Colonic mucosa (tissue), 4 donors: ENCODE measurements around the gene TGFBR2. TPM values are rescaled to one million over a fixed set of nuclear protein-coding genes. Genes with fewer than 3 reads are reported as not detected.

ENCODE experiments used
- DNase-seq: peaks from one replicate; pipeline ENCODE4 v3.0.0-alpha.2; 2020
- H3K27ac ChIP-seq: fragments of 200-600 bp; one replicate; pipeline ENCODE4 v1.8.0; 2021
- H3K27me3 ChIP-seq: fragments of 200-600 bp; one replicate; pipeline ENCODE4 v1.8.0; 2021
- H3K36me3 ChIP-seq: fragments of 200-600 bp; one replicate; pipeline ENCODE4 v1.8.0; 2021
- H3K4me1 ChIP-seq: fragments of 200-600 bp; one replicate; pipeline ENCODE4 v1.8.0; 2021; ENCODE audit warnings: mild to moderate bottlenecking
- H3K4me3 ChIP-seq: fragments of 200-600 bp; one replicate; pipeline ENCODE4 v1.8.0; 2021
- H3K9ac ChIP-seq, 2 donors: one replicate each; pipeline ENCODE4 v1.7.0; 2013; ENCODE audit warnings: control low read depth in 2 of 2, low read depth in 2 of 2, low read length in 2 of 2
- H3K9me3 ChIP-seq: fragments of 200-600 bp; one replicate; pipeline ENCODE4 v1.8.0; 2021
- intact Hi-C: fragments of 100-400 bp; cut with DNase I; formaldehyde crosslinking; loops from one replicate; pipeline ENCODE4 v1.14.1; 2022
- total RNA-seq, 2 donors: library from RNA; stranded (reverse); fragmentation: NEBNext Ultra II Directional in 1 of 2; extraction: Animal tissue kit (Norgen Biotek cat#: 25700) in 1 of 2; gene quantifications; one replicate each; pipeline ENCODE4 v1.2.1, GENCODE V29; 2021
- TF ChIP-seq, protein P1 (sequence below): fragments of 200-600 bp; IDR thresholded peaks from one replicate; pipeline ENCODE4 v1.8.0; 2022; ENCODE audit warnings: antibody characterized with exemption, mild to moderate bottlenecking
- donor health status: healthy.
- donor health status: DM: no; HTN: no; CAD: no.
- donor health status: DM: no; HTN: no; CAD: no.

The TGFBR2 gene
- total RNA-seq, 2 donors from 2014 or later = 32.4 to 53.5 TPM

DNA sequence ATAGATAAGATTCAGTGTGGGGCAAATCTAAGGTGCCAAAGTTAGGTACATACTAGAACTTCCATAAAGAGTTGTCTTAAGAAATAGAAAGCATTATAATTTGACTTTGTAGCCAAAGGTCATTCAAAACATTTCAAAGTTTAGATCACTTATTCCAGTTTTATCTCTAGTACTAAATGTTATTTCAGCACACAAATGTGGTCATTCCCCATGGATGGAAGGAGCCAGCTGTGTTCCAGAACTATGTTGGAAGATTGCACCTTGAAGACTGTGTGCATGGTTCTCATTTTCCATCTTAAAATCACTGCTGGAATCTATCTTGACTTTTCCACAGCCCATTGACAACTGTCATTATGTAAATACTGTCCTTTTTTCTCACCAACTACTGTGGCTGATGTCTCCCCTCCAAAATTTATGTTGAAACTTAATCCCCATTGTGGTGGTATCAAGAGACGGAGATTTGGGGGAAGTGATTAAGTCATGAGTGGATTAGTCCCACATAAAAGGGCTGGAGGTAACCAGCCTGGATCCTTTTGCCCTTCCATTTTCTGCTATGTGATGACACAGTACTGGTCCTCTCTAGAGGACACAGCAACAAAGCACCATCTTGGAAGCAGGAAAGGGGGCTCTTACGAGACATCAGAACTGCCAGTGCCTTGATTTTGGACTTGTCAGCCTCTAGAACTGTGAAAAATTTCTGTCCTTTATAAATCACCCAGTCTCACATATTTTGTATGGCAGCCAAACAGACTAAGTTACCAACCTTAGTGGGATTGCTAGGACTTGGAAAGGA, 24.0 kb downstream of the TGFBR2 start:
- intact Hi-C loops = no loop called here
- Histone ChIP-seq H3K27ac (peak overlapping the region; percentile 61), H3K36me3 (no peaks in the 10 kb centered on the region), H3K4me1 (peaks cover 15% of the 10 kb centered on the region), H3K4me3 (no peak overlapping the region), H3K27me3 (no peaks in the 10 kb centered on the region), H3K9me3 (no peaks in the 10 kb centered on the region), H3K9ac (no peak overlapping the region)
- DNase-seq = no peak
- TF ChIP-seq, protein P1, sequence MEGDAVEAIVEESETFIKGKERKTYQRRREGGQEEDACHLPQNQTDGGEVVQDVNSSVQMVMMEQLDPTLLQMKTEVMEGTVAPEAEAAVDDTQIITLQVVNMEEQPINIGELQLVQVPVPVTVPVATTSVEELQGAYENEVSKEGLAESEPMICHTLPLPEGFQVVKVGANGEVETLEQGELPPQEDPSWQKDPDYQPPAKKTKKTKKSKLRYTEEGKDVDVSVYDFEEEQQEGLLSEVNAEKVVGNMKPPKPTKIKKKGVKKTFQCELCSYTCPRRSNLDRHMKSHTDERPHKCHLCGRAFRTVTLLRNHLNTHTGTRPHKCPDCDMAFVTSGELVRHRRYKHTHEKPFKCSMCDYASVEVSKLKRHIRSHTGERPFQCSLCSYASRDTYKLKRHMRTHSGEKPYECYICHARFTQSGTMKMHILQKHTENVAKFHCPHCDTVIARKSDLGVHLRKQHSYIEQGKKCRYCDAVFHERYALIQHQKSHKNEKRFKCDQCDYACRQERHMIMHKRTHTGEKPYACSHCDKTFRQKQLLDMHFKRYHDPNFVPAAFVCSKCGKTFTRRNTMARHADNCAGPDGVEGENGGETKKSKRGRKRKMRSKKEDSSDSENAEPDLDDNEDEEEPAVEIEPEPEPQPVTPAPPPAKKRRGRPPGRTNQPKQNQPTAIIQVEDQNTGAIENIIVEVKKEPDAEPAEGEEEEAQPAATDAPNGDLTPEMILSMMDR = no peak

DNA sequence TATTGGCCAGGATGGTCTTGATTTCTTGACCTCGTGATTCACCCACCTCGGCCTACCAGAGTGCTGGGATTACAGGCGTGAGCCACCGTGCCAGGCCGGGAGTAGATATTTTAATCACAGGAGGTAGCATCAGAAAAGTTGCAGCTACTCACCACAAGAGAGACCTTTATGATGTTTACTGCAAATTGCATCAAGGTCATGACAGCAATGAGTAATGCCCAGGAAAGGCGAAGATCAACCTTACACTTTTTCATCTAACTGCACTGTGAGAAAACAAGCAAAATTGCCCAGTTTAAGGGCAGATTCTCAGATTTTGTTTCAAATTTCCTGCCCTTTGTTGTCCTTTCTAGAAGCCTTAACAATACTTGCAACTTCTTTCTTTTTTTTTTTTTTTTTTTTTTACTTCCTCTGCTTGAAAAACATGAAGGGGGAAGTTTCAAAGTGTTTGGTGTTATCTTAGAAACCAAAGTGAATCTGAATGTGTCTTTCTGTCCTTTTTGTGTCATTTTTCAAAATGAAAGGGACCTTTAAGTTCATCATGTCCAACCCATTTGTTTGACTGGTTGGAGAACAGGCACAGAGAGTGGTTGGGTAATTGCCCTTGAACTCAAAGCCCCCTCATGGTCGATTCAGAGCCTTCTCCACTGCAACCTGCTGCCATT, 25.0 kb downstream of the TGFBR2 start:
- H3K27me3 ChIP-seq = no peaks in the 10 kb centered on the region
- intact Hi-C loops = no loop called here
- TF ChIP-seq, protein P1 = no peak
- no peaks in the 10 kb centered on the region for H3K36me3 ChIP-seq
- H3K4me1 ChIP-seq = peaks cover 7% of the 10 kb centered on the region
- H3K4me3 ChIP-seq = no peak overlapping the region
- no peak for DNase-seq
- peak overlapping the region; percentile 61 for H3K27ac ChIP-seq
- H3K9ac ChIP-seq = no peak overlapping the region
- H3K9me3 ChIP-seq = no peaks in the 10 kb centered on the region

DNA sequence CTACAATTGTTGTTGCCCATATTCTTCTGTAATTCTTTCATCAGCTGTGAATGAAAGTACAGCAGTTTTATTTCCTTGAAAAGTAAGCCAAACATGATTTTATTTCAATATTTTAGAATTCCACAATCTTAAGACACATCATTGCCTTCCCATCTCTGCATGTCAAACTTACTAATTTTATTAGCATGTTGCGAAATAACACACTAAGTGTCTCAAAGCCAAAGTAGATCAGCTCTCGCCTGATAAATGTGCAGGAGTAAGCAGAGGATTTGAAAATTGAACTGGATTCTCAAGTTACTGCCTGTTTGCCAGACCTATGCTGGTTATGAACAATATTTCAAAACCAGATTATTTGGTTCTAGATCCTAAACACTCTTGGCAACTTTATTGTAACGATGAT, 25.7 kb downstream of the TGFBR2 start:
- Histone ChIP-seq H3K9me3 (no peaks in the 10 kb centered on the region), H3K9ac (no peak overlapping the region), H3K4me1 (peaks cover 3% of the 10 kb centered on the region), H3K27me3 (no peaks in the 10 kb centered on the region), H3K4me3 (no peak overlapping the region), H3K36me3 (no peaks in the 10 kb centered on the region), H3K27ac (peak overlapping the region; percentile 61)
- TF ChIP-seq, protein P1 = no peak
- DNase-seq = no peak
- intact Hi-C loops = no loop called here

DNA sequence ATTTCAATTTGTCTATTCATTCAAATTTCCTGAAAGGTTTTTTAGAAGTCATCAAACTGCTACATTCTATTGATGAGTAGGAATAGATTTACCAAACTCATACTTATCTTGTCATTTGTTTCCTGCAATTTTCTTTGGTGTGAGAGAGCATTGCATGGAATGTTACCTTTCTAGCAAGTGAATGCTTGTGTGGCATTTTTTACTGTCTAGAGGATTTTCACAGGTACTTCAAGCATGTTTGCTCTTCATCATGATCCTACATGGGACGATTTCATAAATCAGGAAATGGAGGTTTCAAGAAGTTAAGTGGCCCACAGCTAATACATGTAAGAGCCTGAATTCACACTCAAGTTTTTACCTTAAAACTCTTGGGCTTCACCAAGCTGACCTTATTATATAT, 26.1 kb downstream of the TGFBR2 start:
- H3K9ac ChIP-seq = no peak overlapping the region
- TF ChIP-seq, protein P1 = no peak
- intact Hi-C loops = no loop called here
- H3K9me3 ChIP-seq = no peaks in the 10 kb centered on the region
- no peak for DNase-seq
- H3K36me3 ChIP-seq = no peaks in the 10 kb centered on the region
- no peaks in the 10 kb centered on the region for H3K27me3 ChIP-seq
- no peak overlapping the region for H3K4me3 ChIP-seq
- H3K4me1 ChIP-seq = peaks cover 3% of the 10 kb centered on the region
- H3K27ac ChIP-seq = peak overlapping the region; percentile 29

DNA sequence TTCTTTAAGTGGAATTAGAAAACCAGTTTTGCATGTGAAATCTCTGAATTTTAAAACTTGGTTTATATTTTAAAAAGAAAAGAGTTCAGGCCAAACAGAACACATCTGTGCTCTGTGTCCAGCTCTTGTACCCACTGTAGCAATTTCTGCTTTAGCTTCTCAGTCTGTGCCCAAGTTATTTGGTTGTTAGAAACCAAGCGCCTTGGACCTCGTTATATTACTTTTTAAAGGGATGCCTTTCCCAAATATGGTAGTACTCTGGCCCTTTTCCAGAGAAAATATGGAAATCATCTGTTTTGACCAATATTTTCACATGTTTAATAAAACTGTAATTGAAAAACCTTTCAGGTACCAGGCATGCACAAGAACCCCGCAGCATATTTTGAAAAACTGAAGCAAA, 27.3 kb downstream of the TGFBR2 start:
- TF ChIP-seq, protein P1 = no peak
- Histone ChIP-seq H3K9me3 (no peaks in the 10 kb centered on the region), H3K27me3 (no peaks in the 10 kb centered on the region), H3K36me3 (no peaks in the 10 kb centered on the region), H3K27ac (no peak overlapping the region), H3K4me3 (no peak overlapping the region), H3K4me1 (peaks cover 3% of the 10 kb centered on the region), H3K9ac (no peak overlapping the region)
- intact Hi-C loops = no loop called here
- DNase-seq = no peak
